Stomach (tissue), 9 donors: ENCODE measurements around the gene TRIM2. TPM values are rescaled to one million over a fixed set of nuclear protein-coding genes. Genes with fewer than 3 reads are reported as not detected.

Experiments used
- DNase-seq, 2 donors: peaks; one replicate each; pipeline versions ENCODE4 v3.0.0 to v3.0.0-alpha.2; 2013 to 2019
- H3K27ac ChIP-seq, 5 donors: fragments of 200-600 bp in 4 of 5; sonication (generic) in 4 of 5; one replicate each; pipeline ENCODE4 v1.5.1; 2013 to 2019; ENCODE audit warnings: mild to moderate bottlenecking in 1 of 5, moderate library complexity in 1 of 5
- H3K27me3 ChIP-seq, 3 donors: fragments of 200-600 bp; sonication (generic); one replicate each; pipeline ENCODE4 v1.5.1; 2017 to 2019; ENCODE audit warnings: mixed run types in 1 of 3
- H3K36me3 ChIP-seq, 4 donors: fragments of 200-600 bp; sonication (generic); 1 replicate in 3 of 4; 2 replicates in 1 of 4; pipeline ENCODE4 v1.5.1; 2016 to 2019
- H3K4me1 ChIP-seq, 4 donors: fragments of 200-600 bp; sonication (generic); one replicate each; pipeline ENCODE4 v1.5.1; 2016 to 2019
- H3K4me3 ChIP-seq, 4 donors: fragments of 200-600 bp; sonication (generic) in 3 of 4; one replicate each; pipeline ENCODE4 v1.5.1; 2016 to 2019; ENCODE audit warnings: mild to moderate bottlenecking in 1 of 4
- H3K9me3 ChIP-seq, 4 donors: fragments of 200-600 bp; sonication (generic); one replicate each; pipeline ENCODE4 v1.5.1; 2016 to 2019
- CTCF ChIP-seq, 7 experiments: fragments of 450-650 bp in 4 of 7; fragments of 200-600 bp in 3 of 7; sonication (generic) in 3 of 7; IDR thresholded peaks; one replicate each; pipeline ENCODE4 v1.5.1; 2016 to 2019; ENCODE audit warnings: antibody characterized with exemption in 7 of 7, control low read depth in 2 of 7, mild to moderate bottlenecking in 1 of 7
- EP300 ChIP-seq: sonication (generic); formaldehyde crosslinking; IDR thresholded peaks from one replicate; pipeline ENCODE4 v1.6.1; 2017; ENCODE audit warnings: antibody characterized with exemption
- POLR2A ChIP-seq, 4 donors: fragments of 450-650 bp; IDR thresholded peaks; one replicate each; pipeline ENCODE4 v1.6.1; 2016; ENCODE audit warnings: antibody characterized with exemption in 4 of 4, control low read depth in 2 of 4, mild to moderate bottlenecking in 1 of 4, moderate library complexity in 1 of 4
- POLR2AphosphoS5 ChIP-seq, 3 donors: sonication (generic); formaldehyde crosslinking; IDR thresholded peaks; one replicate each; pipeline ENCODE4 v1.6.1; 2016; ENCODE audit warnings: antibody characterized with exemption in 3 of 3
- WGBS, 5 donors: extraction: QIAGEN DNeasy Blood & Tissue Kit in 3 of 5; methylation state at CpG; one replicate each; pipeline versions ENCODE4 v1.1.5 to v1.1.7; 2013 to 2018; 5-methylcytosine and 5-hydroxymethylcytosine counted together
- intact Hi-C: fragments of 100-400 bp; cut with DNase I; formaldehyde crosslinking; loops from one replicate; pipeline ENCODE4 v1.15.1; 2023; ENCODE audit warnings: low total_unique reads
- polyA plus RNA-seq, 3 donors: library from polyadenylated mRNA; stranded (reverse); fragments of 200-250 nt; gene quantifications; one replicate each; pipeline ENCODE4 v1.2.3, GENCODE V29; 2013
- total RNA-seq, 5 donors: library from RNA; depleted of rRNA; stranded (reverse); fragments of >200 nt; gene quantifications; one replicate each; pipeline versions ENCODE4 v1.1.0 to v1.2.3, GENCODE V29; 2014 to 2016
- donor health status: healthy with polysubstance abuse.
- donor health status: Bipolar disorder and iron deficiency.
- donor health status: healthy.

Gene TRIM2
- total and polyA plus RNA-seq, 8 donors: 11.2 to 327 (median 53.8) TPM

- no peaks in the 10 kb centered on the region for H3K9me3 ChIP-seq
- intact Hi-C loops: no loop called here
- peak overlapping the region; percentile 87 to 94 (median 91) for H3K27ac ChIP-seq
- TF ChIP-seq POLR2A (IDR thresholded peaks at IDR 0.05): no peak
- no peak for TF ChIP-seq CTCF (IDR thresholded peaks at IDR 0.05)
- peak in 2 of 3 donors; percentile 34 to 77 for TF ChIP-seq POLR2AphosphoS5 (IDR thresholded peaks at IDR 0.05)
- no peak for TF ChIP-seq EP300
- WGBS, 5 donors: 13 to 40% (median 28%) methylated on average over 1 of the region's 1 CpG
- H3K4me1 ChIP-seq: peaks cover 10 to 91% (median 63%) of the 10 kb centered on the region in 4 donors
- peak overlapping the region; percentile 54 to 74 (median 59) for H3K4me3 ChIP-seq
- DNase-seq: peak in 1 of 2 donors; percentile 80
- H3K27me3 ChIP-seq: no peaks in the 10 kb centered on the region
- H3K36me3 ChIP-seq: no peaks in the 10 kb centered on the region
Observed at GRCh38 chr4:153223930-153224329, 19.7 kb downstream of the TRIM2 start.

- intact Hi-C loops: no loop called here
- WGBS, 5 donors: 86 to 90% (median 87%) methylated on average over 1 of the region's 1 CpG
- peak overlapping the region in 2 of 4 donors; percentile 59 to 74 for H3K4me3 ChIP-seq
- H3K4me1 ChIP-seq: peaks cover 7 to 91% (median 63%) of the 10 kb centered on the region in 4 donors
- peak overlapping the region; percentile 53 to 94 (median 91) for H3K27ac ChIP-seq
- no peaks in the 10 kb centered on the region for H3K27me3 ChIP-seq
- TF ChIP-seq POLR2A (IDR thresholded peaks at IDR 0.05) (no peak), POLR2AphosphoS5 (IDR thresholded peaks at IDR 0.05) (no peak), EP300 (no peak), CTCF (IDR thresholded peaks at IDR 0.05) (no peak)
- no peaks in the 10 kb centered on the region for H3K36me3 ChIP-seq
- DNase-seq: no peak
- no peaks in the 10 kb centered on the region for H3K9me3 ChIP-seq
Observed at GRCh38 chr4:153224474-153224873, 20.2 kb downstream of the TRIM2 start.

- intact Hi-C loops: no loop called here
- Histone ChIP-seq H3K27ac (peak overlapping the region in 1 of 5 donors; percentile 9), H3K27me3 (no peaks in the 10 kb centered on the region), H3K9me3 (no peaks in the 10 kb centered on the region), H3K4me1 (peaks cover 2 to 75% (median 50%) of the 10 kb centered on the region in 4 donors), H3K4me3 (no peak overlapping the region), H3K36me3 (no peaks in the 10 kb centered on the region)
- DNase-seq: peak in 1 of 2 donors; percentile 43
- WGBS, 5 donors: 71 to 80% (median 76%) methylated on average over 7 of the region's 7 CpGs
- TF ChIP-seq POLR2AphosphoS5 (IDR thresholded peaks at IDR 0.05): no peak
- TF ChIP-seq CTCF (IDR thresholded peaks at IDR 0.05): no peak
- no peak for TF ChIP-seq EP300
- no peak for TF ChIP-seq POLR2A (IDR thresholded peaks at IDR 0.05)
Observed at GRCh38 chr4:153227469-153228075, 23.3 kb downstream of the TRIM2 start.

DNA sequence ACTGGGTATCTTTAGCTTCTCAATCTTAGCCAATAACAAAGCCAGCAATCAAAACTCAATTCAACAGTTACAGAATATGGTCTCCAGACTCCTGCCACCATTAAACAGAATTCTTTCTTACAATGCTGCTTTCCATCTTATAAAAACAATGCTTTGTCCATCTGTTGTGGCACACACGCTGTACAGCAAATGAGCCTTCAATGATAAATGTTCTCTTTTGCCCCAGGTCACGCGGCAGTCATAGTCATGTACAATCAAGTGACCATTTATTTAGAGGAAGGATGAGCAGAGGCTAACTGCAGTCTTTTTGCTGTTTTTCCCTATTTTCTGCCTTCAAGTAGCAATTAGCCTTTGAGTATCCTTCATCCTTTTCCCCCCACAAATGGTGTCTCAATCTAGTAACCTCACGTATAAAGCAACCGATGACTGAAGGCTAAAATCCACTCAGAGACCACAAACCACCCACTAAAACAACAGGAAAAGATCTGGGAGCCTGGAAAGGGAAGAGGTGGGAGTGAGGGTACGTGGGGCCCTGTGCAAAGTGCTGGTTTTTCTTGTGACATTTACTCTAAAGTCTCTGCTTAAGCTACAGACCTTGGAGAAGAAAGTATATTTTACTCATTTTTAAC is 24.4 kb downstream of the TRIM2 start:
- WGBS, 5 donors: 71 to 88% (median 79%) methylated on average over 6 of the region's 6 CpGs
- no peaks in the 10 kb centered on the region for H3K9me3 ChIP-seq

More for the DNA sequence above, 24.4 kb downstream of the TRIM2 start:
- Histone ChIP-seq H3K4me3 (no peak overlapping the region), H3K27ac (peak overlapping the region in 1 of 5 donors; percentile 9), H3K36me3 (no peaks in the 10 kb centered on the region), H3K4me1 (peaks cover 12 to 83% (median 58%) of the 10 kb centered on the region in 4 donors), H3K27me3 (no peaks in the 10 kb centered on the region)
- intact Hi-C loops: no loop called here
- TF ChIP-seq POLR2A (IDR thresholded peaks at IDR 0.05) (no peak), CTCF (IDR thresholded peaks at IDR 0.05) (no peak), EP300 (no peak), POLR2AphosphoS5 (IDR thresholded peaks at IDR 0.05) (no peak)
- DNase-seq: no peak
